IPS DF 6.9 (cell line): ENCODE data around the gene FBXW8.

Experiments
- DNase-seq: peaks from one replicate; pipeline ENCODE4 v3.0.0-alpha.2; 2013; ENCODE audit warnings: low read depth, low spot score
- H3K27ac ChIP-seq: one replicate; pipeline ENCODE4 v1.5.1; 2013; ENCODE audit warnings: low read length, control low read depth
- H3K27me3 ChIP-seq: 2 replicates; pipeline ENCODE4 v1.6.1; 2013; ENCODE audit warnings: mild to moderate bottlenecking, low read length; ENCODE audit not compliant: control insufficient read depth, insufficient read depth
- H3K36me3 ChIP-seq: 2 replicates; pipeline ENCODE4 v1.6.1; 2013; ENCODE audit warnings: low read length; ENCODE audit not compliant: control insufficient read depth, insufficient read depth
- H3K4me1 ChIP-seq: 2 replicates; pipeline ENCODE4 v1.6.1; 2013; ENCODE audit warnings: low read length; ENCODE audit not compliant: control insufficient read depth, insufficient read depth
- H3K4me3 ChIP-seq: 2 replicates; pipeline ENCODE4 v1.5.1; 2013; ENCODE audit warnings: mild to moderate bottlenecking, low read length
- H3K9me3 ChIP-seq: 2 replicates; pipeline ENCODE4 v1.6.1; 2013; ENCODE audit warnings: low read length, inconsistent platforms; ENCODE audit not compliant: control insufficient read depth, insufficient read depth
- WGBS: extraction: QIAGEN DNeasy Blood & Tissue Kit; methylation state at CpG from one replicate; pipeline ENCODE4 v1.1.7; 2013; ENCODE audit warnings: mixed read lengths, missing lambda C conversion rate; ENCODE audit not compliant: insufficient read length, insufficient coverage; 5-methylcytosine and 5-hydroxymethylcytosine counted together

The FBXW8 gene

GRCh38 chr12:117032593-117033381, 122.0 kb downstream of the FBXW8 start:
- H3K4me3 ChIP-seq = no peak overlapping the region
- H3K9me3 ChIP-seq = no peaks in the 10 kb centered on the region
- peaks cover 2% of the 10 kb centered on the region; the same call in 1 of the 2 replicates for H3K4me1 ChIP-seq
- WGBS = no CpG with 5 or more reads among the region's 34 CpGs
- H3K36me3 ChIP-seq = peaks cover 6% of the 10 kb centered on the region; the same call in 1 of the 2 replicates
- no peak for DNase-seq
- no peak overlapping the region for H3K27ac ChIP-seq
- H3K27me3 ChIP-seq = no peaks in the 10 kb centered on the region

- no peaks in the 10 kb centered on the region for H3K27me3 ChIP-seq
- H3K4me1 ChIP-seq = peaks cover 2% of the 10 kb centered on the region; the same call in 1 of the 2 replicates
- H3K4me3 ChIP-seq = no peak overlapping the region
- no peak overlapping the region for H3K27ac ChIP-seq
- no peaks in the 10 kb centered on the region for H3K9me3 ChIP-seq
- WGBS = no CpG with 5 or more reads among the region's 24 CpGs
- no peak for DNase-seq
- no peaks in the 10 kb centered on the region for H3K36me3 ChIP-seq
Observed at GRCh38 chr12:117033382-117034221, 122.9 kb downstream of the FBXW8 start.

GRCh38 chr12:117034249-117034648, 123.5 kb downstream of the FBXW8 start:
- Histone ChIP-seq H3K4me1 (peaks cover 2% of the 10 kb centered on the region; the same call in 1 of the 2 replicates), H3K27ac (no peak overlapping the region), H3K27me3 (no peaks in the 10 kb centered on the region), H3K9me3 (no peaks in the 10 kb centered on the region), H3K36me3 (no peaks in the 10 kb centered on the region), H3K4me3 (no peak overlapping the region)
- no peak for DNase-seq
- no CpG with 5 or more reads among the region's 10 CpGs for WGBS

- no peak overlapping the region for H3K4me3 ChIP-seq
- no peaks in the 10 kb centered on the region for H3K36me3 ChIP-seq
- no CpG with 5 or more reads among the region's 17 CpGs for whole genome bisulfite sequencing
- no peak for DNase-seq
- H3K4me1 ChIP-seq = peaks cover 2% of the 10 kb centered on the region; the same call in 1 of the 2 replicates
- H3K27ac ChIP-seq = no peak overlapping the region
- no peaks in the 10 kb centered on the region for H3K27me3 ChIP-seq
- no peaks in the 10 kb centered on the region for H3K9me3 ChIP-seq
Observed at GRCh38 chr12:117034701-117035151, 124.0 kb downstream of the FBXW8 start.

GRCh38 chr12:117035287-117035686, 124.5 kb downstream of the FBXW8 start:
- Histone ChIP-seq H3K27ac (no peak overlapping the region), H3K36me3 (no peaks in the 10 kb centered on the region), H3K9me3 (no peaks in the 10 kb centered on the region), H3K4me1 (peaks cover 2% of the 10 kb centered on the region; the same call in 1 of the 2 replicates), H3K4me3 (no peak overlapping the region), H3K27me3 (no peaks in the 10 kb centered on the region)
- no peak for DNase-seq
- no CpG with 5 or more reads among the region's 8 CpGs for WGBS

- H3K9me3 ChIP-seq = no peaks in the 10 kb centered on the region
- H3K4me3 ChIP-seq = no peak overlapping the region
- no peak for DNase-seq
- H3K27ac ChIP-seq = no peak overlapping the region
- WGBS = no CpG with 5 or more reads among the region's 9 CpGs
- H3K36me3 ChIP-seq = no peaks in the 10 kb centered on the region
- H3K27me3 ChIP-seq = no peaks in the 10 kb centered on the region
- peaks cover 2% of the 10 kb centered on the region; the same call in 1 of the 2 replicates for H3K4me1 ChIP-seq
Observed at GRCh38 chr12:117036046-117036445, 125.3 kb downstream of the FBXW8 start.

- no CpG with 5 or more reads among the region's 13 CpGs for WGBS
- DNase-seq = no peak
- H3K27ac ChIP-seq = no peak overlapping the region
- H3K4me3 ChIP-seq = no peak overlapping the region
- no peaks in the 10 kb centered on the region for H3K36me3 ChIP-seq
- H3K9me3 ChIP-seq = no peaks in the 10 kb centered on the region
- peaks cover 2% of the 10 kb centered on the region; the same call in 1 of the 2 replicates for H3K4me1 ChIP-seq
- no peaks in the 10 kb centered on the region for H3K27me3 ChIP-seq
Observed at GRCh38 chr12:117036547-117036946, 125.8 kb downstream of the FBXW8 start.

- no peak for DNase-seq
- no peaks in the 10 kb centered on the region for H3K36me3 ChIP-seq
- H3K4me1 ChIP-seq = peaks cover 2% of the 10 kb centered on the region; the same call in 1 of the 2 replicates
- H3K4me3 ChIP-seq = no peak overlapping the region
- no peaks in the 10 kb centered on the region for H3K9me3 ChIP-seq
- H3K27ac ChIP-seq = no peak overlapping the region
- no CpG with 5 or more reads among the region's 22 CpGs for WGBS
- no peaks in the 10 kb centered on the region for H3K27me3 ChIP-seq
Observed at GRCh38 chr12:117037289-117038022, 126.7 kb downstream of the FBXW8 start.

GRCh38 chr12:117038023-117038680, 127.4 kb downstream of the FBXW8 start:
- no peak for DNase-seq
- no CpG with 5 or more reads among the region's 15 CpGs for WGBS
- no peak overlapping the region for H3K27ac ChIP-seq
- H3K9me3 ChIP-seq = no peaks in the 10 kb centered on the region
- no peaks in the 10 kb centered on the region; the same call in 1 of the 2 replicates for H3K4me1 ChIP-seq
- H3K4me3 ChIP-seq = no peak overlapping the region
- no peaks in the 10 kb centered on the region for H3K36me3 ChIP-seq
- H3K27me3 ChIP-seq = no peaks in the 10 kb centered on the region
